ENCODE measurements around the gene PLEKHA1.

Gene PLEKHA1

GRCh38 chr10:122460891-122461293 is 86.4 kb downstream of the PLEKHA1 start:
- no peak for DNase-seq (ENCODE audit: low read depth in 2 of 2)

DNA sequence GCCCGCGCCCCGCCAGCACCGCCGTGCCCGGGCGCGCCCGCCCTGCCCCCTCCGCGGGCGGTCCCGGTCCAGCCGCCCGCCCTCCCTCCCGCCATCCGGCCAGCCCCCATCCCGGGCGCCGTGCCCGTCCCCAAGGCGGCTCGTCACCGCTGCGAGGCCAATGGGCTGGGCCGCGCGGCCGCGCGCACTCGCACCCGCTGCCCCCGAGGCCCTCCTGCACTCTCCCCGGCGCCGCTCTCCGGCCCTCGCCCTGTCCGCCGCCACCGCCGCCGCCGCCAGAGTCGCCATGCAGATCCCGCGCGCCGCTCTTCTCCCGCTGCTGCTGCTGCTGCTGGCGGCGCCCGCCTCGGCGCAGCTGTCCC is 86.8 kb downstream of the PLEKHA1 start, which contains the start of gene HTRA1:
Gene HTRA1 (plus strand): TSS at position 187 of the 362 bp plus-strand sequence. CDS start 100 bp downstream, at position 287.
- DNase-seq (ENCODE audit: low read depth in 2 of 2) = no peak

DNA sequence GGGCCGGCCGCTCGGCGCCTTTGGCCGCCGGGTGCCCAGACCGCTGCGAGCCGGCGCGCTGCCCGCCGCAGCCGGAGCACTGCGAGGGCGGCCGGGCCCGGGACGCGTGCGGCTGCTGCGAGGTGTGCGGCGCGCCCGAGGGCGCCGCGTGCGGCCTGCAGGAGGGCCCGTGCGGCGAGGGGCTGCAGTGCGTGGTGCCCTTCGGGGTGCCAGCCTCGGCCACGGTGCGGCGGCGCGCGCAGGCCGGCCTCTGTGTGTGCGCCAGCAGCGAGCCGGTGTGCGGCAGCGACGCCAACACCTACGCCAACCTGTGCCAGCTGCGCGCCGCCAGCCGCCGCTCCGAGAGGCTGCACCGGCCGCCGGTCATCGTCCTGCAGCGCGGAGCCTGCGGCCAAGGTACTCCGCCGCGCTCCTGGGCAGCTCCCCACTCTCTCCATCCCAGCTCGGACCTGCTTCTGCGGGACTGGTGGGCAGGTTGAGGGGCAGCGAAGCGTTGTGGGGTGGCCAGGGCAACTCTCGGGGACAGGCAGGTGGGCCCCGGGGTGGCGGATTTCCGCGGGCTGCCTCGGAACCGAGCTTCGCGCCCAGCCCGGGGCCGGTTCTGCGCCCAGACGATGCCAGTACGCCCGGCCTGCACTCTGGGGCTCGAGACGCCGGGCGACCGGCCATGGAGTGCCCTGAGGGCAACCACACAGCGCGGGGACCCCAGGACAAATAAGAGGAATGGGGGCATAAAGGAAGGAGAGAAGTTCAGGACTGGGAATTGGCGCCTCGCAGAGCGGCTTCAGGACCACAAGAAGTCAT is 87.4 kb downstream of the PLEKHA1 start:
- no peak for DNase-seq (ENCODE audit: low read depth in 2 of 2)

DNA sequence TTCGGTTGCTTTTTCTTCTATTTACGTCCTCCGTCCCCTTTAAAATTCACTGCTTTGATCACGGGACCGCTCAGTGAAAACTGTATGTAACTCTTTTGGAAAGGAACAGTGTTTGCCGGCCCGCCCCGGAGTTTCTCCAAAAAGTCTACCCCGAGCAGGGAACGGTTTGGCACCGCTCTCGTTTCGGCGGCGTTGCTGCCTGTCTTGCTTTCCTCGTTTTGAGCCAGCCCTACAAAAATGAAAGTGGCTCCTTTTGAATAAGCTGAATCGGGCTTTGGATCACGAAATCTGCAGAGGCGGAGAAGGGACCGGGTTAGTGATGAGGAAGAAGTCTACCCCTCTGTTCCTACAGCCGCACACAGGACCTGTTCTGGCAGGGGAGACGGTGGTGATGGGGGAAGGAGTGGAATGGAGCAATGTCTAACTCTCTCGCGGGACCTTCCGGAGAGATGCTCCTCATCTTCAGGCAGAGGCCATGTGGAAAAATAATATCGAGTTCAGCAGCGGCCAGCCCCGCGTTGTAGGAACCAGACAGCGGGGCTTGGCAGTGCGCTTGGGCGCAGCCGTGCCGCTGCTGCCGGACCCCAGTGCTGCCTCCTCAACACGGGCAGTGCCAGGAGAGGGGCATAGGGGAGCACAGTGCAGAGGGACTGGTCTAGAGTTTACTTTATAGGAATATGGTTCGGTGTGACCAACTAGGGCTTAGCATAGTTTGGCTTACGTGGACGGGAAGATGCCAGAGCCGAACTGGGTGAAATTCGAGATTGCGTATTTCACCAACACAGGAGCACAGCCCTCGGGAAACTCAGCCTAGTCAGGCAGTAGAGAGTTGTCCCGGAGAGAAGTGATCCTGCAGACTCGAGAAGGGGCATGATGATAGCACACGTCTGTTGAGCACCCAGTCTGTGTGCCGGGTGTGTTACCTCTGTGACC is 88.3 kb downstream of the PLEKHA1 start:
- no peak for DNase-seq (ENCODE audit: low read depth in 2 of 2)

- DNase-seq (ENCODE audit: low read depth in 2 of 2) = no peak
These were observed 89.2 kb downstream of the PLEKHA1 start for GRCh38 chr10:122463466-122464249.

DNA sequence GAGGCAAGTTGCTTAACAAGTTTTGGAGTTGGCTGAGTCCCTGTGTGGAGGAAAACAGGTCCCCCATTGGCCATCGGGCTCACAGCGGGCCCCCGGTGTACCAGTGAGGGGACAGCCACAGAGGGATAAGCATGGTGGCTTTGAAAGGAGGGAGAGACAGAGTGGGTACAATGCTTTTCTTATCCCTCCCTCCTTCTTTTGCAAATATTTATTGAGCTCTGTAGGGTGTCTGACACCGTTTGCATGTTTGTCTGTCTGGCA is 89.7 kb downstream of the PLEKHA1 start:
- no peak for DNase-seq (ENCODE audit: low read depth in 2 of 2)

GRCh38 chr10:122464586-122464985 is 90.1 kb downstream of the PLEKHA1 start:
- DNase-seq (ENCODE audit: low read depth in 2 of 2) = no peak

- DNase-seq (ENCODE audit: low read depth in 2 of 2) = no peak
These were observed 91.0 kb downstream of the PLEKHA1 start for GRCh38 chr10:122465401-122466040.

DNA sequence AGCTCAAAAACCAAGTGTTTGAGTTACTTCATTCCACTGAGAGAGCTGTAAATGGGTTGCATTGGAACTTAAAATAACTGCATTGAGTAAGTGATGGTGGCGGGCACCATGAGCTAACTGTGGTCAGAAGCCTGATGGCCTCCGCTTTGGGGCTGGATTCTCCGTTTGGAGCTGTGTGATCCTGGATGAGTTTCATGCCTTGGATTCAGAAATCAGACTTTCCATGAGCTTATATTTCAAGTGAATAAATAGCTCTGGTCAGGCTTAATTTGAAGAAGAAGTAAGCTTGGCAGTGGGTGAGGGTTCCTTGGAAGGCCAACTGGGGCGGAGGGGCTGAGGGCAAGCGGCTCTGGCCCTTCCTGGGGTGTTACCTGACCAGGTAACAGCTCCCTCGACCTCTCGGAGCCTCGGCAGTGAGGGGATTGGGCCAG is 92.5 kb downstream of the PLEKHA1 start:
- DNase-seq (ENCODE audit: low read depth in 2 of 2) = no peak

DNA sequence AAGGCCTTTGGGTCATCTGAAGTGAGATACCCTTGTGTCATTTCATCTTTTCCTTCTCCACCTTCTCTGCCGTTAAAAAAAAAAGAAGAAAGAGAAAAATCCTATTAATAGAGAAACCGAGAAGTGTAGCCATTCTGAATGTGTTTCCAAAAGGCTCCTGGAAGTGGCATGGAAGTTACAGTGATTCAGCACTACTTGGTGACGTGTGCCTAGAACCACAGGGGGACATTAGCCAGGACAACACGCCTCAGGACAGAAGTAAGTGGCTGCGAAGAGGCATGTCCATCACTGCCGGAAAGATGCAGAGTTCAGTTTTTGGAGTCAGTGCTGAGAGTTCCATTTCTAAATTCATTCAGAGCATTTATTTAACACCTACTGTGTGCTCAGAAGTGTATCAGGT is 93.2 kb downstream of the PLEKHA1 start:
- DNase-seq (ENCODE audit: low read depth in 2 of 2) = no peak

- no peak for DNase-seq (ENCODE audit: low read depth in 2 of 2)
These were observed 93.9 kb downstream of the PLEKHA1 start for GRCh38 chr10:122468307-122468925.

- DNase-seq (ENCODE audit: low read depth in 2 of 2) = no peak
These were observed 94.6 kb downstream of the PLEKHA1 start for GRCh38 chr10:122468926-122469781.

- no peak for DNase-seq (ENCODE audit: low read depth in 2 of 2)
These were observed 95.3 kb downstream of the PLEKHA1 start for GRCh38 chr10:122469848-122470247.

DNA sequence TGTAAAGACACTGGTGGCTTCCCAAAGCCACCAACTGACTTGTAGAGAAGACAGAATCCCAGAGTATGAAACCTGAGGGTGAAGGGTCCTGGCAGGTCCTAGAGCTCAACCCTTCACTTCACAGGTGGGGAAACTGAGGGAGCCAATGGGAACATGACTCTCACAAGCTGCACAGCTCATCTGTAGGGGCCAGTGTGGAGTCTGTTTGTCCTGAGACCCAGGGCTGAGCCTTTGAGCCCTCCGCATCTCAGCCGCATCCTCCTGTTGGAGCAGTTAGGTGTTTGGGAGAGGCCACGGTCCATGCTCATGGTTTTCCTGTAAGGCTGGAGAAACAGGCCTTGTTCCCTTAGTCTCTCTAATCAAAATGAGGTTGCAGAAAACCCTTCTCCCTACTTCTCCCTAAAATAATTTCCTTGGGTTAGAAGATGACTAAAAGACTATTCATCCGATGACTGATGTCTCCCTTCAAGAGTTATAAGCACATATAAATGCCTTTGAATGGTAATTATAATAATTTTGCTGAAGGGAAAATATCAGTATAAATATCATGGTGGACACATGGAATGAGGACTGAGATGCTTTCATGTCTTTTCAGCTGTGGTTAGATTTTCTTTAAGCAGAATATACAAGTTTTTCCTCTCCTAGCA is 97.1 kb downstream of the PLEKHA1 start:
- DNase-seq (ENCODE audit: low read depth in 2 of 2) = no peak

DNA sequence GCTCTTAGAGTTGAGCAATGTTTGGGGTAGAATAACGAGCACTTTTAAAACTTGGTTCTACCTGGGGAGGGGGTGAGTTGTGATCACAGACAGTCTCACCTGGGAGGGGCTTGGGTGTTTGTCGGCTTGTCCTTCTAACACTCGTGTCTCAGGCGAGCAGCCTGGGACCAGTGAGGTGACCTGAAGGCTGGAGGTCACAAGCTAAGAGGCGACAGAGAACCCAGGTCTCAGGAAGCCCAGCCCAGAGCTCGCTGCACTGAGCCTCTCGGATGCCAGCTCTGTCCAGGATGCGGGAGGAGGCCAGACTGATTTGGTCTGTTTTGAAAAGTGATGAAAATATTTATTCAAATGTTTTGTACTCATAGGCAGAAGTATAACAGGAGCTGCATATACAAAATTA is 98.6 kb downstream of the PLEKHA1 start:
- DNase-seq (ENCODE audit: low read depth in 2 of 2) = no peak

GRCh38 chr10:122474131-122474818 is 99.8 kb downstream of the PLEKHA1 start:
- no peak for DNase-seq (ENCODE audit: low read depth in 2 of 2)

DNA sequence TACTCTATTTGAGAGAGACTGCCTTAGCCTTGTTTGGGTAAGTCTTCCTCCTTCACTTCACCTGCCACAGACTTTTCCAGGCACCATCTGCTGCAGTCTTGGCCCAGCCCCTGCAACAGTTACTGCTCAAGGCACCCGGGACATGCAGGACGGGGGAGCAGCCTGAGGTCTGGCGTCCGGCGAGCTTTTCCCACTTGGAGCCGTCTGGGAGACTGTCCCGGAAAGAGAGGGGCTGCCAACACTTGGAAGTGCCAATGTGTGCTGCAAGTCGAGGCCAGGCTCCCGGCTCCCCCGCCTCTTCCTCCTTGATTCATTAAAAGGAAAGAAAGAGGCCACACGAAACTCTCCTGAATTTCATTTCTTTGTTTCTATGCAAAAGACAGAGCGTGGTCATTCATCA is 100.6 kb downstream of the PLEKHA1 start:
- DNase-seq (ENCODE audit: low read depth in 2 of 2) = no peak

DNA sequence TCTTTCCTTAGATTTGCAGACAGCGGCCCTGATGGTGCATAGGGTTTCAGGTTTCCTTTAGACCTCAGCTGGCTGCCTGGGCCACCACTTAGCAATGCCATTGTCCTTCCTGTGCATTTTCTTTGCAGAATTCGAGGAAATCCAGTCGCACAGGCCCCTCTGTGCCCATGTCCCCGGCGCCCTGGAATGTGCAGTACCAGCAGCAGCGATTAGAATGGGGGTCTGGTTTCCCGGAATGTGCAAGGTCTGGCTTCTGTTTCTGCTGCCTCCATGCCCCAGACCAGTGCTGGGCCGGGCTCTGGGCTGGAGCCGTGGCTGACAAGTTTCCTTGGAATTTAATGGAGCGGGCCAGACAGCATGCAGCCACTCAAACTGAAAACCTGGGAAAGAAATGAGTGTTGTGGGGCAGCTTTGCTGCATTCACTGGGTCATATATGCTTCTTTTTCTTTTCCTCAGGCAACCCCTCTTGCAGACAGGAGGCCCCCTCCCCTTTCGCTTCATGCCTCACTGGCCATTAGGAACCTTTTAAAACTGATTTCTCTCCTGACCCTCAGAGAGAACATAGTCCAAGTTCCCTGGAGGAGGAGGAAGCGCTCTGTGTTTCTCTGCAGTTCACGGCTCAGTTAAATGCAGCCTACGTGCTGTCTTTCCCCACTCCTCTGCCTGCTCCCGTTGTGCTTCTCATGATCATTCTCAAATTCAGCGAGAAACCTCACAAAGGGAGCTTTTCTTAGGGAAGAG is 101.3 kb downstream of the PLEKHA1 start:
- DNase-seq (ENCODE audit: low read depth in 2 of 2) = no peak

- no peak for DNase-seq (ENCODE audit: low read depth in 2 of 2)
These were observed 101.8 kb downstream of the PLEKHA1 start for GRCh38 chr10:122476333-122476695.
